Left ventricle myocardium inferior (tissue), 1 donor: ENCODE results near the gene YWHAB. TPM values are rescaled to one million over a fixed set of nuclear protein-coding genes. Genes with fewer than 3 reads are reported as not detected.

ENCODE experiments used
- DNase-seq: peaks from one replicate; pipeline ENCODE4 v3.0.0-alpha.2; 2020
- H3K27ac ChIP-seq: fragments of 200-600 bp; replicated peaks from 2 replicates; pipeline ENCODE4 v1.8.0; 2021
- H3K27me3 ChIP-seq: fragments of 200-600 bp; 2 replicates; pipeline ENCODE4 v1.8.0; 2021; ENCODE audit warnings: low read depth
- H3K36me3 ChIP-seq: fragments of 200-600 bp; 2 replicates; pipeline ENCODE4 v1.8.0; 2021
- H3K4me1 ChIP-seq: fragments of 200-600 bp; 2 replicates; pipeline ENCODE4 v1.8.0; 2021
- H3K4me3 ChIP-seq: fragments of 200-600 bp; 2 replicates; pipeline ENCODE4 v1.8.0; 2021; ENCODE audit warnings: mild to moderate bottlenecking, moderate library complexity
- H3K9me3 ChIP-seq: fragments of 200-600 bp; replicated peaks from 2 replicates; pipeline ENCODE4 v1.8.0; 2021
- CTCF ChIP-seq: fragments of 200-600 bp; IDR thresholded peaks from 2 replicates; pipeline ENCODE4 v1.8.0; 2021; ENCODE audit warnings: antibody characterized with exemption, mild to moderate bottlenecking, borderline replicate concordance
- intact Hi-C: fragments of 100-400 bp; cut with micrococcal nuclease; formaldehyde crosslinking; loops from one replicate; pipeline ENCODE4 v1.11.0; 2022
- long read RNA-seq: library from polyadenylated mRNA; unstranded; transcript quantifications from one replicate; pipeline ENCODE4 v2.0.0, GENCODE V29; 2021
- total RNA-seq: library from RNA; stranded (reverse); fragmentation: NEBNext Ultra II Directional; extraction: Animal tissue kit (Norgen Biotek cat#: 25700); gene quantifications from one replicate; pipeline ENCODE4 v1.2.1, GENCODE V29; 2021
- donor health status: DM: no; HTN: yes; CAD: no; lungs with severe emphysema.

The YWHAB gene
- total RNA-seq, result 106 TPM
- long read RNA-seq, transcript YWHAB-202 (7 exons, 3,109 nt), result minor isoform, 18 of 178 reads
- long read RNA-seq, transcript YWHAB-201 (6 exons, 3,049 nt), result major isoform, 142 of 178 reads
- long read RNA-seq, partial matches to known transcripts, result 15 of 178 reads
- long read RNA-seq, other reads (novel, unspliced or antisense), result 3 of 178 reads

GRCh38 chr20:44885392-44886265 lies at the start of gene YWHAB:
Gene YWHAB (plus strand): TSS chr20:44885705. CDS start chr20:44901534, 15,829 bp downstream.
- Histone ChIP-seq H3K36me3 (no peaks in the 10 kb centered on the region), H3K27ac (peak within 1 kb of the TSS; percentile 99), H3K27me3 (no peaks in the 10 kb centered on the region), H3K4me3 (peak within 1 kb of the TSS; percentile 93), H3K4me1 (peaks cover 61% of the 10 kb centered on the region), H3K9me3 (no peaks in the 10 kb centered on the region)
- peak; percentile 99 for DNase-seq
- peak; percentile 50 for TF ChIP-seq CTCF
- intact Hi-C loops, result no loop called here

GRCh38 chr20:44836601-44837120 lies 48.8 kb upstream of the YWHAB start:
- H3K9me3 ChIP-seq, result peaks cover 5% of the 10 kb centered on the region
- no peaks in the 10 kb centered on the region for H3K4me1 ChIP-seq
- no peaks in the 10 kb centered on the region for H3K36me3 ChIP-seq
- H3K4me3 ChIP-seq, result no peak overlapping the region
- no peak for DNase-seq
- H3K27me3 ChIP-seq, result peaks cover 70% of the 10 kb centered on the region
- no peak for TF ChIP-seq CTCF
- H3K27ac ChIP-seq, result no peak overlapping the region
- intact Hi-C loops, result no loop called here

- no peaks in the 10 kb centered on the region for H3K4me1 ChIP-seq
- no peak overlapping the region for H3K4me3 ChIP-seq
- peaks cover 70% of the 10 kb centered on the region for H3K27me3 ChIP-seq
- H3K27ac ChIP-seq, result no peak overlapping the region
- no peak for TF ChIP-seq CTCF
- no peak for DNase-seq
- H3K9me3 ChIP-seq, result peaks cover 5% of the 10 kb centered on the region
- intact Hi-C loops, result no loop called here
- no peaks in the 10 kb centered on the region for H3K36me3 ChIP-seq
Observed at GRCh38 chr20:44837946-44838345, 47.6 kb upstream of the YWHAB start.

- intact Hi-C loops, result no loop called here
- H3K9me3 ChIP-seq, result peaks cover 2% of the 10 kb centered on the region
- no peaks in the 10 kb centered on the region for H3K4me1 ChIP-seq
- TF ChIP-seq CTCF, result no peak
- no peak overlapping the region for H3K27ac ChIP-seq
- H3K4me3 ChIP-seq, result no peak overlapping the region
- DNase-seq, result no peak
- peaks cover 76% of the 10 kb centered on the region for H3K27me3 ChIP-seq
- no peaks in the 10 kb centered on the region for H3K36me3 ChIP-seq
Observed at GRCh38 chr20:44838521-44838920, 47.0 kb upstream of the YWHAB start.

GRCh38 chr20:44839481-44839880 lies 46.0 kb upstream of the YWHAB start:
- Histone ChIP-seq H3K4me3 (no peak overlapping the region), H3K27me3 (peaks cover 85% of the 10 kb centered on the region), H3K36me3 (no peaks in the 10 kb centered on the region), H3K4me1 (no peaks in the 10 kb centered on the region), H3K27ac (no peak overlapping the region), H3K9me3 (no peaks in the 10 kb centered on the region)
- intact Hi-C loops, result no loop called here
- DNase-seq, result no peak
- TF ChIP-seq CTCF, result no peak
